GM10248 (cell line): ENCODE measurements around the gene MLLT6.

Source experiments
- CTCF ChIA-PET: fragments of 300-600 bp; sonication (Branson Sonifier 250); formaldehyde crosslinking; extraction: SDS; loops from one replicate; lab custom pipeline; 2021; ENCODE audit warnings: antibody characterized with exemption; lab: Yijun Ruan, JAX
- POLR2A ChIA-PET: fragments of 350-650 bp; sonication (Branson Sonifier 250); formaldehyde crosslinking; extraction: SDS; loops from one replicate; lab custom pipeline; 2020; ENCODE audit warnings: antibody characterized with exemption; lab: Yijun Ruan, JAX
- DNase-seq: peaks from one replicate; pipeline ENCODE4 v3.0.0; 2012; ENCODE audit errors: extremely low spot score
- TF ChIP-seq, protein P1 (sequence below): IDR thresholded peaks from 2 replicates; pipeline ENCODE4 v1.5.1; 2012; ENCODE audit warnings: mild to moderate bottlenecking, low read depth; ENCODE audit errors: extremely low read depth, missing control alignments, control extremely low read depth

The MLLT6 gene

DNA sequence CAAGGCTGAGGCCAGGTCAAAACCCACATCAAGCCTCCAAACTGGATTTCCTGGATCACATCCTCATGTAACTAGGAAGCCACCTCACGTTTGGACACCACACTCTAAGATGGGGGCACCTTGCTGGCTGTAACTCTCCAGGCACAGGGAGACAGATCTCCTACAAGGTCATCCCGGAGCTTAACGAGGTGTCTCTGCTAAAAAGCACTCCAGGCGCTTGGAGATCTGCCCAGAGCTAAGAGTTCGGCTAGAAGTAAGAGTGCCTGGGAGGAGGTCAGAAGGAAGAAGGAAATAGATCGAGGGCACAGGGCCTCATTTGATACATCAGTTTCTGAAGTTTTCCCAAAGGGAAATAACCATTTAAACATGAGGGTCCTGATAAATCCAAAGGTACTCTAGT lies 63.3 kb downstream of the MLLT6 start:
- no peak for DNase-seq
- CTCF ChIA-PET: interaction anchor here (1.1 to 2.5 kb wide), 2 partner anchors 10 to 289 kb away, joined by 3 to 8 read pairs; no protein-coding TSS in a partner anchor
- TF ChIP-seq, protein P1, sequence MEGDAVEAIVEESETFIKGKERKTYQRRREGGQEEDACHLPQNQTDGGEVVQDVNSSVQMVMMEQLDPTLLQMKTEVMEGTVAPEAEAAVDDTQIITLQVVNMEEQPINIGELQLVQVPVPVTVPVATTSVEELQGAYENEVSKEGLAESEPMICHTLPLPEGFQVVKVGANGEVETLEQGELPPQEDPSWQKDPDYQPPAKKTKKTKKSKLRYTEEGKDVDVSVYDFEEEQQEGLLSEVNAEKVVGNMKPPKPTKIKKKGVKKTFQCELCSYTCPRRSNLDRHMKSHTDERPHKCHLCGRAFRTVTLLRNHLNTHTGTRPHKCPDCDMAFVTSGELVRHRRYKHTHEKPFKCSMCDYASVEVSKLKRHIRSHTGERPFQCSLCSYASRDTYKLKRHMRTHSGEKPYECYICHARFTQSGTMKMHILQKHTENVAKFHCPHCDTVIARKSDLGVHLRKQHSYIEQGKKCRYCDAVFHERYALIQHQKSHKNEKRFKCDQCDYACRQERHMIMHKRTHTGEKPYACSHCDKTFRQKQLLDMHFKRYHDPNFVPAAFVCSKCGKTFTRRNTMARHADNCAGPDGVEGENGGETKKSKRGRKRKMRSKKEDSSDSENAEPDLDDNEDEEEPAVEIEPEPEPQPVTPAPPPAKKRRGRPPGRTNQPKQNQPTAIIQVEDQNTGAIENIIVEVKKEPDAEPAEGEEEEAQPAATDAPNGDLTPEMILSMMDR: no peak
- POLR2A ChIA-PET: no interaction called here

DNA sequence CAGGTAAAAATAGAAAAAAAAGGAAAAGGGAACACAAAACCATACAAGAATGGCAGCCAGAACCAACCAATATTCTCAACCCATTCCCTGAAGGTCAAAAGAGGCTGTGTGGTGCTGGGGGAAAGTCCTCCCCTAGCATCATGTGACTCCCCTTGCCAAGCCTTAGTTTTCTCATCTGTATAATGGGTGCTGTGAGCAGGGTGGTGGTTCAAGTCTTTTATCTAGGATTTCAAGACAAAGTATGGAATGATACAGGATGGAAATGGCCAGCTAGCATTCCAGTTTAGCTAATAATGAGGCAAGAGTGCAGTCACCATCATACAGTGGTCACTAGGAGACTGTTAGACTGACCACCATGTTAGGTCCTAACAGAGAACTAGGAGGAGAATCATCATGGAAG lies 68.2 kb downstream of the MLLT6 start:
- TF ChIP-seq, protein P1: no peak
- CTCF ChIA-PET: no interaction called here
- POLR2A ChIA-PET: no interaction called here
- no peak for DNase-seq

DNA sequence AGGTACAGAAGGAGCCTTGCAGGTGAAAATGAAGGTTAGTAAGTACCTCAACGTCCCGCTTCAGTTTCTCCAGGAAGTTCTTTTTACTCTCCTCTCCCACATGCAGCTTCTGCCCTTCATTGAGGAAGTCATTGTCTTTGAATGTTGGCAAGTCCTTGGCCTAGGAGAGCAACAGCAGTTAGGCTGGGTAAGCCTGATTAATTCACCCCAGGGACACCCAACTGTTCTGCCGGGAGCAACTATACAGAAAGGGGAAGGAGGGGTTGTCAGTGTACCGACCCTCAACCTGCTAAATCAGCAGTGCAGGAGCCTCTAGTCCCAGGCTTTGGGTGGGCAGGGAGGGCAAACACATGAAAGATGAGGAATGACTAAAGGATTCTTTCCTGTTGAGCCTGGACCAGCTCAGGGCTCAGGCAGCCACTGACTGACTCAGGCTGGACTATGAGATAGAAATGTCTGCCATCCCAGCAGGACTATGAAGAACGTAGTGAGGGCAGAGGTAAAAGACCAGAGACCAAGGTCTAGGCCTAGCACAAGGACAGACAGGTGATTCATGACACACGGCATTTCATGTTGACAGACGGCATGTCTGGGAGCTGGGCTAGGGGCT lies 72.7 kb downstream of the MLLT6 start:
- CTCF ChIA-PET: interaction anchor here (0.7 to 0.9 kb wide), 2 partner anchors 9 to 16 kb away, joined by 3 to 4 read pairs; no protein-coding TSS in a partner anchor
- no peak for DNase-seq
- TF ChIP-seq, protein P1: no peak
- POLR2A ChIA-PET: no interaction called here
